Fibroblast of skin of abdomen (primary cell): ENCODE results near the gene TAF12.

Source experiments
- DNase-seq: peaks from one replicate; pipeline ENCODE4 v3.0.0-alpha.2; 2013

Gene TAF12

DNA sequence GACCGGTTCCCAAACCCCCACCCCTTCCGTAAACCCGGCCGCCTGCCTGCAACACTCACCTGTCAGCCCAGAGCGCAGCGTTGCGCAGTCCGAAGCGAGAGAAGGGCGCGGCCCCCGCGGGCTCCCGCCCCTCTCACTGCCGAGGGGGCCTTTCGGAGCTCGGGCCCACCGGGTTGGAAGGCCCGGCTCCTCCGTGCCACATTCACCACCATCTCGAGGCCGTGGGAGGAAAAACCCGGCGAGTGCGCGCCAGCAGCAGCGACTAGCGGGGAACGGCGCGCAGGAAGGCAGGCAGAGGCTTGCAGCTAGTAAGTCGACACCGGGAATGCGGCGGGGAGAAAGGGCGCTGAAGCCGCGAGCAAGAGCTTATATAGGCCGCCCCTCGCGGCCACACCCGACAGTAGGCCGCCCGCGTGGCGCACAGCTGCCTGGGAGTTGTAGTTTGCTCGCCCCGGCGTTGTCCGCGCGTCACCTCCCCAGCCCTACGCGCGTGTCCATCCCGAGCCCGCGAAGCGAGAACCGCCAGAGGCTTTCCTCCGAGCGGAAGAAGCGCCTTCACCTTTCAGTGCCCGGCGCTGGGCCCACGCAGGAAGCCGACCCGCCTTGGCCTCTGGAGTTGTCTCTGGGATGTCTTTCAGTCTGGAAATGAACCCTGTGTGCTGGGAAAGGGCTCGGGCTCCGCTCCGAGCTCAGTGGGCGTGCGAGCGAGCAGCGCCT, 61.2 kb downstream of the TAF12 start:
- DNase-seq, result peak; percentile 96

DNA sequence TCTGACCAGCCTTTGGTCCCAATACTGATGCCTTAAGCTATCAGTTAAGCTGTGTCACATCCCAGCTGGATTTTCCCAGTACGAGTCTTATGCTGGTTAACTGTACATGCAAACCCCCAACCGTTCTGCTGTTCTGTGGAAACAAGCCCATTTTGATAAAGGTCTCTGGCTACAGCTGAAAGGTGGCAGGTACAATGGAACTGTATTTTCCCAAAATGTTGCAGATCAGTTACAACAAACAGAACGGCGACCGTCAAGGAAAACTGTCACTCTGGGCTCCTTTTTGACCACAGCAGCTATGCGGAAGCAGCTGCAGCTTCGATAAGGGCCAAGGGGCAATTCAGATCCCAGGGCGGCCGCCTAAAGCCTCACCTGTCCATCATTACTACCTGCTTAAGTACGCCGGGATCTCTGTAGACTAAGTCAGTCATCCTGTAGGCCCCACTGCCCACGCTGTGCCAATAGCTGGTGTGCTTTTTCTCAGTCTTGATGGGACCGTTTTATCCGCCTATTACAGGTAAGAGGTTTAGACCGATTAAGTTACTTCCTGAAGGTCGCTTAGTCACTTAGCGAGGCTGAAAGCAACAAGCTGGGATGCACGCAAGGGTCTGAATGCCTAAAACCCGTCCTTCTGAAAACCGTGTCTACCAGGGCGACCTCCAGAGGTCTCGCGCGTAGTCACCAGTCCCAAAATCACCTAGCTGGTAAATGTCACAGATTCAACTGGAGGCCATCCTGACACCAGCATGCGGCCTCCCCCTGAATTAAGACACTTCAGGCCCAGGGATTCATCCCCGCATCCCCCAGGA, 61.9 kb downstream of the TAF12 start:
- DNase-seq, result peak; percentile 30

DNA sequence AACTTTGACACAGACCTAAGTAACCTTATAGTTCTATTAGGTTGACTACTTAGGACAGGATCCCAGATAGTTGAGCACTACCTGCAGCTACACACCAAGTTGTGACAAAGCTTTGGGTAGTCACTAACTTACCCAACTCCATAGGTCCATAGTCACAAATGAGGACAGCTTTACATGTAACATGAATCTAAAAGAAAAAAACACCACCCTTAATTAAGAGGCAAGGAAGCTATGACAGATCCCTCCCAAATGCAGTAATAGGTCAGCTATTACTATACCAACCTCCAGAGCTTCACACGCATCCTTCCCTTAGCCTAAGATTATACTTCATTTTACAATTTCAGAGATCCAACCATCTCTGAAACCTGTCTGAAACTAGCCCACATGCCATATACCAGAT, 63.5 kb downstream of the TAF12 start:
- no peak for DNase-seq

DNA sequence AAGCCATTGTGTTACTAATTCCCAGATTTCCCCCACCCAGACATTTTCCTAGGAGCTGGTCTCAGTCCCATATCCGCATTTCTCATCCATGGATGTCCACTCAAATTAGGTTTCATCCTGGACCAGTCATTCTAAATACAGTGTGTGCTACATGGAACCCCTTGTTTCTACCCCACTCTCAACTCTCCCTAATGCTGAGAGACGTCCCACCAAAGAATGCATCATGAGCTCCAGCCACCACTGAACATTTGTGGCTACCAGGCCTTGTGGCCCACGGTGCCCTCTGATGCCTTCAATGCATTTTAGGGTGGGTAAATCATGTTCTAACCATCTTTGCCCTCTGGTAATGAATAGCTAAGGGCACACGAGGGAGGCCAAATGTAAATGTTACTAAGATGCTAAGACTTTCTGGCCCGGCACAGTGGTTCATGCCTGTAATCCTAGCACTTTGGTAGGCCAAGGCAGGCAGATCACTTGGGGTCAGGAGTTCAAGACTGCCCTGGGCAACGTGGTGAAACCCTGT, 64.1 kb downstream of the TAF12 start:
- DNase-seq, result no peak

DNA sequence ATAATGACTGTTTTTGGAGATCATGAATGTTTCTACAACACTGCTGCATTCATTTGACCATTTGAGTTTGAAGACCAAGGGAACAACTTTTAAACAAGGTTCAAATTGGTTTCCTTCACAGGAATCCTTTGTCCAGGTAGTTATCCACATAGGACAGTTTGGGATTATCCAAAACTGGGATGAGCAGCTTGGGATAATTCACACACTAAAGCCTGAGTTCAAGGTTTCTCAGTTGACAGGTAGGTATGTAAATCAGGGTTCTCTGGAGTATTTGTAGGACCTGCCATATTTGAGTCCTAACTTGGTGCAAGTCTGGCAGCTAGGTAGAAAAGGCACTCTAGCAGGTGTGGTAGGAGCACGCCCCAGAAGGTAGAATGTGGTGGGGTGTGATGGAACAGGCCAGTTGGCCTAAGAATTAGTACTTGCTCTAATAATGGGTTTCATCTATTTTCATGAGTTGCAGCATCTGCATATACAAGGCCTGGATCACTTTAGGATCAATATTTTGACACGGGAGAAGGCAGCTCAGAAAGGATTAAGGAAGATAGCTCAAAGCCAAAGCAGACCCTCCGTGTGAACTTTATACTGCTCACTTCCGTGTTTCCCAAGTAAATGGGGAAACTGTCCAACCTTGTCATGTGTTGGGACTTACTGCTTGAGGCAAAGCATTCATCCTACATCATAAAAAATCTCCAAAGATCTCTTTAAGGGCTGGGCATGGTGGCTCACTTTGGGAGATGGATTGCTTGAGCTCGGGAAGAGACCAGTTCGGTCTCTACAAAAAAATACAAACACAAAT, 64.9 kb downstream of the TAF12 start:
- DNase-seq, result no peak

DNA sequence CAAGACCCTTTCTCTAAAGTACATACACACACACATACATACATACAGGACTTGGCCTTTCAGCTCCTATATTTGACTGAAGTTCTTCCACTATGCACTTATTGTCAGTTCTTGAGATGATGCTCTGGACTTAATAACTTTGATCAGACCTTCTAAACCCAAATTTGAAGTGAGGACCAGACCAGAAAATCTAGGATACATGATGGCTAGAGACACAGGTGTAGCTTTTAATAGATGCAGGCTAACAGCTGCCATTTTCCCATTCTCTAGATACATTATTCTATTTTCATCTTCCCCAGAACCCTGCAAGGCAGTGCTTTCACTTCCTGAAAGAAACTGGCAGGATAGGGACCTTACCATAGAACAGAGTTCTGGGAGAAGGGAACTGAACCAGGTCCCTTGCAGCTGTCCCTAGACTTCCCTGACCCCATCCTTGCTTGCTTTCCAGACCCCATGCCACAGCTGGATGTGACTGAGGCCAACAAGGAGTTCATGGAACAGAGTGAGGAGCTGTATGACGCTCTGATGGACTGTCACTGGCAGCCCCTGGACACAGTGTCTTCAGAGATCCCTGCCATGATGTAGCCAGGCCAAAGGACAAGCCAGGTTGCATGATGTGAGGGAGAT, 65.7 kb downstream of the TAF12 start:
- no peak for DNase-seq

DNA sequence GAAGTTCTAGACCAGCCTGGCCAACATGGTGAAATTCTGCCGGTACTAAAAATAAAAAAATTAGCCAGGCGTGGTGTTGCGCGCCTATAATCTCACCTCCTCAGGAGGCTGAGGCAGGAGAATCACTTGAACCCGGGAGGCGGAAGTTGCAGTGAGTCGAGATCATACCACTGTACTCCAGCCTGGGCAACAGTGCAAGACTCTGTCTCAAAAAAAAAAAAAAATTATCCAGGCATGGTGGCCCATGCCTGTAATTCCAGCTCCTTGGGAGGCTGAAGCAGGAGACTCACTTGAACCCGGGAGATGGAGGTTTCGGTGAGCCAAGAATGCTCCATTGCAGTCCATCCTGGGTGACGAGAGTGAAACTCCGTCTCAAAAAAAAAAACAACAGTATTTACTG, 69.3 kb downstream of the TAF12 start:
- DNase-seq, result no peak

DNA sequence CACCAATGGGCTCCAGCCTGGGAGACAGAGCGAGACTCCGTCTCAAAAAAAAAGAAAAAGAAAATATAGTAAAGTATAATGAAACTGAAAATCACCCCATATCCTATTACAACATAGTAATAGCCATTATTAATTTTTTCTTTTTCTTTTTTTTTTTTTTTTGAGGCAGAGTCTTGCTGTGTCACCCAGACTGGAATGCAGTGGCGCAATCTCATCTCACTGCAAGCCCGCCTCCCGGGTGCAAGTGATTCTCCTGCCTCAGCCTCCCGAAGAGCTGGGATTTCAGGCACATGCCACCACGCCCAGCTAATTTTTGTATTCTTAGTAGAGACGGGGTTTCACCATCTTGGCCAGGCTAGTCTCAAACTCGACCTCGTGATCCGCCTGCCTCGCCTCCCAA, 70.0 kb downstream of the TAF12 start:
- peak; percentile 61 for DNase-seq

DNA sequence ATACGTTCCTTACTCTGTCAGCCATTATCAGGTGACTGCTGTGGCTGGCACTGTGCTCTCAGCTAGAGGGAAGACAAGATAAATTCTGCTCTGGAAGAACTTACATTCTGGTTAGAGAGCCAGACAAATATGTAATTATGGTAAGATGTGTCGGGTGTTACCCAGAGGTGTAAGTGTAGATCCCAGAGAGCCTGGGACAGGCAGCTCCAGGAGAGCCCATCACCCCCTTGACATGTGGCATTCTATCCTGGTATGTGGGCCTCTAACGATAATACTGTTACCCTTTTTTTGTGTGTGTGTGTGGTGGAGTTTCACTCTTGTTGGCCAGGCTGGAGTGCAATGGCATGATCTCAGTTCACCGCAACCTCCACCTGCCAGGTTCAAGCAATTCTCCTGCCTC, 71.0 kb downstream of the TAF12 start:
- DNase-seq, result no peak

DNA sequence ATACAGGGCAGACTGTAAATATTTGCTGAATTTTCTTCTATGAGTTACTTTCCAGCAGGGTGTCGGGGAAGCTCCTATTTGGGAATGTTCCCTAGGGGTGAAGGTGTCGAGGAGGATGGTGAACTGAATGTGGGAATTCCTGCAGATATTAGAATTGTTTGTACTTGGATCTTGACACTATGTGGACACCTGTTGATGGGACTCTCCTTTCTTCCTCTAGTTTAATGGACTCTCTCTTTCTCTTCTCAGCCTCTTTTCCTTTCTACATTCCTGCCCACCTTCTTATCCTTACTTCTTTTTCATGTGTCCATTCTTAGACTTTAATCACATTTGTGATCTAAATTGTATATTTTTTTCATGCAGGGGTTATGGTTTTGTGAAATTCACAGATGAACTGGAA, 75.9 kb downstream of the TAF12 start:
- DNase-seq, result no peak

DNA sequence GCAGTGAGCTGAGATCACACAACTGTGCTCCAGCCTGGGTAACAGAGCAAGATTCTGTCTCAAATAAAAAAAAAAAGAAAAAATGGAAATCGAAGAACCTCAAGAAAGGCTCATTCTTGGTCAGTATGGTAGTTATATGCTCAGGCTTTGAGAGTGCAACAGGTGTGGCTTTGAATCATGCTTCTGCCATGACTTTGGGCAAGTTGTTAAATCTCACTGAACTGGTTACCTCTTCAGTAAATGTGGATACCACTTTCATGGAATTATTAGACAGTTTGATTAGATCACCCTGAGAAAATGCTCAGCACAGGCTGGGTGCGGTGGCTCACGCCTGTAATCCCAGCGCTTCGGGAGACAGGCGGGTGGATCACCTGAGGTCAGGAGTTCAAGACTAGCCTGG, 77.1 kb downstream of the TAF12 start:
- no peak for DNase-seq

DNA sequence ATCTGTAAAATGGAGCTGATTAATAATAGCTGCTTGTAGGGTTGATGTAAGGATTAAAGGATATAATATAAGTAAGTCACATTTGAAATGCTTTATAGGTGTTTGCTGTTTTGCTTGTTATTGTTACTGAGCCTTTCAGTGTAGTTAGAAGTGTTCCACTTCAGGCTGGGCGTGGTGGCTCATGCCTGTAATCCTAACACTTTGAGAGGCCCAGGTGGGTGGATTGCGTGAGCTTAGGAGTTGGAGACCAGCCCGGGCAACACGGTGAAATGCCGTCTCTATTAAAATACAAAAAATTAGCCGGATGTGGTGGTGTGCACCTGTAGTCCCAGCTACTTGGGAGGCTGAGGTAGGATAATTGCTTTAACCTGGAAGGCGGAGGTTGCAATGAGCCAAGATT, 77.8 kb downstream of the TAF12 start:
- DNase-seq, result no peak

DNA sequence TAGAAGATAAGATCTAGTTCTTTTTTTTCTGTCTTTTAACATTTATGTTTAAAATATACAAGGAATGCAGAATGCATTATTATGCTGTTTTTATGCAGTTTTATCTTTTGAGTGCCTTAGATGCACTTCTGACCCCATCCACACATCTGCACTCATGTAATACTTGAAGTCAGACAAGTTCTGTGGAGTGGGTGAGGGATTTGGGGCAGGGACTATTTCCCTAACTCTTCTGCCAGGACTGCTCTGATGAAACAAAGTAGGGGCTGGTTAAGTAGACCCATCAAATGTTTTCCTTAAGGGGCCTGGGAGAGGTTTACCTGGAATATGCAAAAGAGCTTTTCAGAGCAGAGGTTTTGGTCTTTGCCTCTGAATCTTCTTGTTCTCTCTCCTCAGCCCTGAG, 78.6 kb downstream of the TAF12 start:
- no peak for DNase-seq

DNA sequence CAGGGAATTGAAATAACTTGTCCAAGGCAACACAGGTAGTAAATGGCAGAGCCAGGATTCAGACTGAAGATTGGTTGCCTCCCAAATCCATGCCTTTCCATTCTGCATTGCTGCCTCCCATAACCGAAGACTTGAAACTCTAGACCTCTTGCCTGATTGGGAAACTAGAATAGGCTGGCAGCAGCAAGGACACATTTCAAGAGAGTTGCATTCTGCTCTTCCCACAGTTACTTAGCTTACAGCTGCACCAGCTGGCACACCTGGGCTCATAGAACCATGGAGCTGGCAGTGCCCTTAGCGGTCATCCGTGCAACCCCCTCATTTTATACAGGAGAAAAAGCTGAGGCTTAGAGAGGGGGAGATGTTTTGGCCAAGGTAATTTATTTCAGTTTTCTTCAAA, 82.0 kb downstream of the TAF12 start:
- DNase-seq, result no peak
